ENCODE measurements around the gene EYS.
"Not testable (repeated sequence)": the region's sequence is repeated elsewhere in the genome, so short reads cannot be mapped to it uniquely, and the experiment has no call there.

The EYS gene

DNA sequence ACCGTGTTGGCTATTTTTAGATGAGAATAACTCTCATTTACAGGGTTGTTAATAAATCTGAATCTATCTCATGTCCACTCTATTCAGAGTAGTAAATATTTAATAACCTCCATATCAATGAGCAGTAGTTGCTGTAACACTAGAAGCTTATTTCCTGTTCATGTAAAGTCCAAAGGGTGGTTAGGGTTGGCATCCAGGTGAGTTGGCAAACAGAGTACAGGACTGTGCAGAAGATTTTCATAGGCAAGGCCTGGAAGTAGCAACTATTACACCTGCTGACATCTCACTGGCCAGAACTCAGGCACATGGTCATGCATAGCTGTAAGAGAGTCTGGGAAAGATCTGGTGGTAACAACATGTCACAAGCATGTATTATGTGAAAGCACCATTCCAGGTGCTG lies 1923.9 kb downstream of the EYS start:
- DNase-seq (ENCODE audit: extremely low read depth in 1 of 2, low read depth in 1 of 2) = no peak

- DNase-seq (ENCODE audit: extremely low read depth in 1 of 2, low read depth in 1 of 2) = no peak
Measured at GRCh38 chr6:63774961-63775360, 1932.1 kb downstream of the EYS start.

- DNase-seq (ENCODE audit: extremely low read depth in 1 of 2, low read depth in 1 of 2) = no peak
Measured at GRCh38 chr6:63773200-63773599, 1933.8 kb downstream of the EYS start.

GRCh38 chr6:63765828-63766227 lies 1941.2 kb downstream of the EYS start:
- DNase-seq (ENCODE audit: extremely low read depth in 1 of 2, low read depth in 1 of 2) = no peak

DNA sequence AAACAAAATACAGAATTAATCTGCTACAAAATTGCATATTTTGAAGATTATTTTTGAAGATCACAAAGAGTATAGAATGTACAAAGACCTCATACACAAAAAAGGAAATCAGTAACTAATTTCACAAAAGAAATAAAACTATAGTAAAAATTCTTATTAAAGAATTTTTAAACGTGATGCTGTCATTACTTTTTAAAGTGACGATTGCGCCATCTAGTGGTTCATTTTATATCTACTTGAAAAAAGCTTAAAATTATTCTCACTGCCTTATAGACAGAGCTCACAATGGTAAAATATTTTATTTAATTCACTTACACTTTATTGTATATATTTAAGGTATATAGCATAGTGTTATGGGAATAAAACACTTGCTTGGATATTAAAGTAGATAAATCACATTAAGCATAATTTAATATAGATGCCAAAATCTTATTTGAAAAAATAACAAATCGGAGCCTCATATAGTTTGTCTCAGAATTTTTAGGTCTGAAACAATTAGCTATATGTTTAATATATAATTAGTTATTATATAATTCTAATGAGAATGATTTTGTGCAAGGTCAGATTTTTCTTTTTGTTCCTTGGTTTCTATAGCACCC lies 1942.6 kb downstream of the EYS start:
- DNase-seq (ENCODE audit: extremely low read depth in 1 of 2, low read depth in 1 of 2) = no peak

GRCh38 chr6:63760199-63760598 lies 1946.8 kb downstream of the EYS start:
- no peak for DNase-seq (ENCODE audit: extremely low read depth in 1 of 2, low read depth in 1 of 2)

- DNase-seq (ENCODE audit: extremely low read depth in 1 of 2, low read depth in 1 of 2) = no peak
Measured at GRCh38 chr6:63759605-63760105, 1947.4 kb downstream of the EYS start.

DNA sequence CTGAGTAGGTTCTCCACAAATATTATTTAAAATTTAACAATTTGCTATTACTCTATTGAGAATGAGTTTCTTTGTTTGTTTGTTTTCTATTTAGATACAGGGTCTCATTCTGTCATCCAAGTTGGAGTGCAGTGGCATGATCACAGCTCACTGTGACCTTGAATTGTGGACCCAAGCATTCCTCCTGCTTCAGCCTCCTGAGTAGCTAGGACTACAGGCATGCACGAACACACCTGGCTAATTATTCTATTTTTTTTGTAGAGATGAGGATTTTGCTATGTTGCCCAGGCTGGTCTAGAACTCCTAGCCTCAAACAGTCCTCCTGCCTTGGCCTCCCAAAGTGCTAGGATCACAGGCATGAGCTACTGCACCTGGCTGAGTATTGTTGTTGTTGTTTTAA lies 1949.2 kb downstream of the EYS start:
- no peak for DNase-seq (ENCODE audit: extremely low read depth in 1 of 2, low read depth in 1 of 2)

GRCh38 chr6:63757275-63757674 lies 1949.8 kb downstream of the EYS start:
- not testable (repeated sequence) for DNase-seq (ENCODE audit: extremely low read depth in 1 of 2, low read depth in 1 of 2)

DNA sequence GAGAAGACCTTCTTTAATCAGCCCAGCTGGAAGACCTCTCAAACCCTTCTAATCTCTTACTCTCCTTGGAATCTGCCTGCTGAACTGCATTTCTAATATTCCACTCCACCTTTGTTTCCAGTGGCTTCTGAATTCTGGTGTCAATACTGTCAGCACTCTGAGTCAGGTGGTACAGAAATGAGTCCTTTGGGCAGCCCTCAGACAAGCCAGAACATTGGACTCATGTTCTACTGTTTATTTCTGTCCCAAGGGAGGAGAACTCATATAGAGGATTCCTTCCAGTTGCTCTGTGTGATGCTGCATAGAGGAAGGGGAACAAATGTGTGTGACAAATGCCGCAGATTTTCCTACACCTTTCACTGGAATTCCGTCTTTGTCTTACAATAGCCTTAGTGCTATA lies 1956.6 kb downstream of the EYS start:
- DNase-seq (ENCODE audit: extremely low read depth in 1 of 2, low read depth in 1 of 2) = no peak

- no peak for DNase-seq (ENCODE audit: extremely low read depth in 1 of 2, low read depth in 1 of 2)
Measured at GRCh38 chr6:63745784-63746183, 1961.2 kb downstream of the EYS start.

DNA sequence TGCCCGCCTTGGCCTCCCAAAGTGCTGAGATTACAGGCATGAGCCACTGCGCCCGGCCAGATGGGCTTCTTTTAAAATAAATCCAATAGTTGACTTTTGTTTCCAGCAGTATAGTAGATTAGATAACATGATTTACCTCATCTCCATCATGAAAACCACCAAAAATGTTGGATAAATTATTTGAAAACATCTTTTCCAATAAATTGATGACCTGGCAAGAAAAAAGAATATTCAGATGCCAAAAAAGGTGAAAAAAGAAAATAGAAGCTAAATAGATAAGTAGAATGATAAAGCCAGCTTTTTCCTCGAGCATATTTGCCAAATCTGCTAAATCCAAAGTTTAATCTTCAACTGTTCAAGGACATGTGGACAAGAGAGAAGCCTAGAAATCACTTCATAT lies 1962.2 kb downstream of the EYS start:
- no peak for DNase-seq (ENCODE audit: extremely low read depth in 1 of 2, low read depth in 1 of 2)

DNA sequence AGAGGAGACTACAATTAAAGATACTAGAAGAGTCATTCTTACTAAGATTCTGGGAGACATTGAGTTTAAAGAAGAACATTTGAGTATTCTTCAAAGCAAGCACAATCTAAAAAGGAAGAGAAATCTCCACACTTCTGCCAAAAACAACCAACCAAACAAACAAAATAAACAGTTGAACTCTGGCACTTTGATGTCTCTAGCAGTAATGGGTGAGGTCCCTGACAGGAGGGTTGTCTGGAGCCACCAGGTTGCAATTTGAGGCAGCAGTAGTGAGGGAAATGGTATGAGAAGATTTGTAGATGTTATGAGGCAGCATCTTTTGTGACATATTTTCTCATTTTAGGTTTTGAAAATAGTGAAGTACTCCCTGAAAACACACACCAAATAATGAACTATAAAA lies 1963.3 kb downstream of the EYS start:
- no peak for DNase-seq (ENCODE audit: extremely low read depth in 1 of 2, low read depth in 1 of 2)

DNA sequence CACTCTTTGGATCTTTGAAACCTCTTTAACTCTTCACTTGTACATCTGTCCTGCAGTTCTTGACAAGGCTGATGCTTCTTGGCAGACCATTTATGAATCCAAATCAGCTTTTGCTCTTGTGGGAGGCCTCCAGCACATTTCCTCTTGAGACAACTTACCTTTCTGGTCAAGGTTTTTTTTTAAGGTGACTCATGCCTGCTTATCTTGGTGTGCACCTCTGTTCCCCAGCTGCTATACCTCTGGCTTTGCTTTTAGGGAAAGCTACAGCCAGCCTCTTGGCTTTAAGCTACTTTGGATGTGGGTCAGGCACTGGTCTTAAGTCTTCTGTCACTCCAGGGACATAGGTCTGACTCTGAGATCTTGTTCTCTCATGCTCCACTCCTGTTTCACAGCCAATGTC lies 1965.0 kb downstream of the EYS start:
- DNase-seq (ENCODE audit: extremely low read depth in 1 of 2, low read depth in 1 of 2) = no peak

DNA sequence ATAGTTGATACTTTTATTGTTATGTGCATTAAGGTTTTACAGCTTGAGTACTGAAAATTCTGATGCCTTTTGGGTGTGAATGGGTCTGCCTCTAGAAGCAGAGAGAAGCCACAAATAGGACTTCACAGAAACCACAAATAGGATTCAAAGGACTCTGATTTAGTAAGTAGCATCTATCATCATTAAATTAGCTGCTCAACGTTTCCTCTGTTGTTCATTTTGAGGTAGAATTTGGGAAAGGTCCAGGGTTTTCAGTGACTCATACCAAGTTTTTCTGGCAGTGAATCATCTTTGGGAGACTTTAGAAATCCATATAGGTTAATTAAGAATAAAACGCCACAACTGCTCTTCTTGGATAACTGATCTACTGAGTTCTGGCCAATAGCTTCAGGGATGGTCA lies 1966.3 kb downstream of the EYS start:
- DNase-seq (ENCODE audit: extremely low read depth in 1 of 2, low read depth in 1 of 2) = no peak

GRCh38 chr6:63739094-63739687 lies 1967.8 kb downstream of the EYS start:
- no peak for DNase-seq (ENCODE audit: extremely low read depth in 1 of 2, low read depth in 1 of 2)

DNA sequence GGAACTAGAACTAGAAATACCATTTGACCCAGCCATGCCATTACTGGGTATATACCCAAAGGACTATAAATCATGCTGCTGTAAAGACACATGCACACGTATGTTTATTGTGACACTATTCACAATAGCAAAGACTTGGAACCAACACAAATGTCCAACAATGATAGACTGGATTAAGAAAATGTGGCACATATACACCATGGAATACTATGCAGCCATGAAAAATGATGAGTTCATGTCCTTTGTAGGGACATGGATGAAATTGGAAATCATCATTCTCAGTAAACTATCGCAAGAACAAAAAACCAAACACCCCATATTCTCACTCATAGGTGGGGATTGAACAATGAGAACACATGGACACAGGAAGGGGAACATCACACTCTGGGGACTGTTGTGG lies 1968.8 kb downstream of the EYS start:
- not testable (repeated sequence) for DNase-seq (ENCODE audit: extremely low read depth in 1 of 2, low read depth in 1 of 2)

GRCh38 chr6:63734923-63735322 lies 1972.1 kb downstream of the EYS start:
- DNase-seq (ENCODE audit: extremely low read depth in 1 of 2, low read depth in 1 of 2) = no peak

DNA sequence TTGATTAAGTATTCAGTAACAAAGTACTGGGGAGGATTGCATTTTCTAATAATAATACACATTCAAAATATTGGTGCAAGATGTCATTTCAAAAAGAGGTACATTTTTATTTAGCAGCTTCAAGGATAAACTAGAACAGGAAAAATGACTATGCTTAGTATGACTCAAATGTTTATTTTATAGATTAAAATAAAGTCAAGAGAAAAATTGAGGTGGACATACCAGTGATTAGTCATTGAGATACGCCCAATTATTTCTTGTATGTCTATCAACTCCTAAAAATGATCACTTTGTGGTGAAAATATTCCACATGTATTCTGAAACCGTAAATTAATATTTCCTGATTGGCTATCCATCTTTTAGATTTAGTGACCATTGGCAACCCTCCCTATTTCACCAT lies 1974.7 kb downstream of the EYS start:
- DNase-seq (ENCODE audit: extremely low read depth in 1 of 2, low read depth in 1 of 2) = no peak

DNA sequence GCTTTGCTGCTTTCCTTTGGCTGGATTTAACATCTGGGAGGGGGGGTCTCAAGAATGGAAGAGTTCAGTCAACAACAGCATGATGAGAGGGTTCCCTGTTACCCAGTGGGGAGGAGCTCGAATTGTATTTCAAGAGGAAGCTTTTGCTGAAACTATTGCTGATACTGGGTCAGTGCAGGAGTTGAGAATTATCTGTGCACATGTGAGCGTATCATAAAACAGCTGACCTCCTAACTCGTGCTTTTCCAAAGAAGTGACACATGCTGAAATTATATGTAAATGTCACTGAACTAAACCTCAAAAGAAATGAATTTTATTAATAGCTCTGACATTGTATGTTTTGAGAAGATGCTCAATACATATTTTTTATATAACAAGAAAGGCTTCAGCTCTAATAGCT lies 1975.1 kb downstream of the EYS start:
- no peak for DNase-seq (ENCODE audit: extremely low read depth in 1 of 2, low read depth in 1 of 2)

DNA sequence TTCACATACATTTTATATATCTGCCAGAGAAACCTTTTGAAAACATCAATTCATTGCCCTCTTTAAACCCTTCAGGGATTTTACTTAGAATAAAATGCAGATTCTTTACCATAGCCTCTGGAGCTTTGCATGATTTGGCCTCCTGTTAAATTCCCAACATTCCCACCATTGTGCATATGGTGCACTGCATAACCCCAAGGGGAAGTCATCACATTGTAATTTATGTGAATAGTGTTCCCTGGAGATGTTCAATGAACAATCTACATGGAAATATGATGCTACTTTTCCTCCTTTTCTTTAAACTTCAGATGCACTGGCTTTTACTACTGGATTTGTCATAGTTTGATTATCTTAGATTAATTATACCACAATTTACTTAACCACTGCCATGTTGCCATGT lies 1976.7 kb downstream of the EYS start:
- DNase-seq (ENCODE audit: extremely low read depth in 1 of 2, low read depth in 1 of 2) = no peak

- no peak for DNase-seq (ENCODE audit: extremely low read depth in 1 of 2, low read depth in 1 of 2)
Measured at GRCh38 chr6:63724721-63725120, 1982.3 kb downstream of the EYS start.

- DNase-seq (ENCODE audit: extremely low read depth in 1 of 2, low read depth in 1 of 2) = no peak
Measured at GRCh38 chr6:63721181-63721580, 1985.8 kb downstream of the EYS start.

Measured in activated CD8-positive, alpha-beta memory T cell treated with anti-CD3 and anti-CD28 coated beads for 1 hour (primary cell).